ENCODE data around the gene PLXNA2.

GRCh38 chr1:208083016-208083714 lies 161.0 kb downstream of the PLXNA2 start:
- TF ChIP-seq BHLHE40 (IDR thresholded peaks at IDR 0.05; ENCODE audit: low read length), result no peak
- TF ChIP-seq FOXK2 (IDR thresholded peaks at IDR 0.05), result no peak
- TF ChIP-seq TBL1XR1 (IDR thresholded peaks at IDR 0.05; ENCODE audit: borderline replicate concordance, low read length, partially characterized antibody), result no peak
- TF ChIP-seq HNF1B (CRISPR knock-in tag; IDR thresholded peaks at IDR 0.05), result no peak
- TF ChIP-seq EZH2 (conservative IDR thresholded peaks at IDR 0.05; ENCODE audit: low read depth, low read length), result no peak
- no peak for TF ChIP-seq CTCF (CRISPR knock-in tag; IDR thresholded peaks at IDR 0.05)
- TF ChIP-seq TCF7L2 (IDR thresholded peaks at IDR 0.05; ENCODE audit: low read depth, low read length), result no peak
- TF ChIP-seq POLR2A (IDR thresholded peaks at IDR 0.05; ENCODE audit: insufficient read depth in 1 of 2, low read depth in 2 of 2, low read length in 2 of 2), result no peak
- no peak for TF ChIP-seq ZNF44 (CRISPR knock-in tag; IDR thresholded peaks at IDR 0.05)

Data from HepG2 (cell line).